Keratinocyte (primary cell): ENCODE data around the gene MBD1. TPM values are rescaled to one million over a fixed set of nuclear protein-coding genes. Genes with fewer than 3 reads are reported as not detected.
A peak's percentile ranks its signal among the peaks of the same experiment; 100 is the strongest.

Source experiments
- DNase-seq: peaks from one replicate; pipeline ENCODE4 v3.0.0-alpha.2; 2011; ENCODE audit warnings: low read depth, missing footprints, low spot score
- FAIRE-seq: peaks from 2 replicates; lab custom pipeline; 2011; peaks lifted over from hg19 to GRCh38; lab: Jason Lieb, UNC
- H2AFZ ChIP-seq: 2 replicates; pipeline ENCODE4 v1.6.0; 2012; ENCODE audit warnings: low read length, control low read depth, inconsistent platforms; ENCODE audit not compliant: control insufficient read depth
- H3K27ac ChIP-seq: 2 replicates; pipeline ENCODE4 v1.5.1; 2011; ENCODE audit warnings: low read length; ENCODE audit not compliant: control insufficient read depth, insufficient read depth
- H3K27me3 ChIP-seq: 3 replicates; pipeline ENCODE4 v1.6.0; 2011; ENCODE audit warnings: low read length; ENCODE audit not compliant: control insufficient read depth, insufficient read depth; ENCODE audit errors: extremely low read depth
- H3K36me3 ChIP-seq, 2 experiments: 2 replicates in 1 of 2; 3 replicates in 1 of 2; pipeline ENCODE4 v1.5.1; 2011; ENCODE audit warnings: low read length in 2 of 2, mild to moderate bottlenecking in 1 of 2; ENCODE audit not compliant: control insufficient read depth in 2 of 2, insufficient read depth in 2 of 2; ENCODE audit errors: extremely low read depth in 1 of 2
- H3K4me1 ChIP-seq: 3 replicates; pipeline ENCODE4 v1.5.1; 2011; ENCODE audit warnings: low read length; ENCODE audit not compliant: control insufficient read depth, insufficient read depth; ENCODE audit errors: extremely low read depth
- H3K4me2 ChIP-seq: 3 replicates; pipeline ENCODE4 v1.6.0; 2011; ENCODE audit warnings: low read depth, low read length; ENCODE audit not compliant: control insufficient read depth, insufficient read depth; ENCODE audit errors: extremely low read depth
- H3K4me3 ChIP-seq, 3 experiments: fragments of 200-600 bp in 1 of 3; sonication (generic) in 1 of 3; 2 replicates in 2 of 3; 3 replicates in 1 of 3; pipeline ENCODE4 v1.5.1; 2011 to 2016; ENCODE audit warnings: low read length in 3 of 3, mild to moderate bottlenecking in 3 of 3, control low read depth in 2 of 3, inconsistent platforms in 1 of 3, low read depth in 1 of 3, mixed read lengths in 1 of 3, mixed run types in 1 of 3, moderate library complexity in 1 of 3; ENCODE audit not compliant: control insufficient read depth in 2 of 3, insufficient read depth in 2 of 3; ENCODE audit errors: extremely low read depth in 1 of 3
- H3K79me2 ChIP-seq: 2 replicates; pipeline ENCODE4 v1.6.0; 2012; ENCODE audit warnings: low read length; ENCODE audit not compliant: control insufficient read depth, insufficient read depth
- H3K9ac ChIP-seq: 3 replicates; pipeline ENCODE4 v1.6.0; 2011; ENCODE audit warnings: low read length; ENCODE audit not compliant: control insufficient read depth, insufficient read depth; ENCODE audit errors: extremely low read depth
- H3K9me1 ChIP-seq: 3 replicates; pipeline ENCODE4 v1.6.0; 2011; ENCODE audit warnings: low read length; ENCODE audit not compliant: control insufficient read depth, insufficient read depth; ENCODE audit errors: extremely low read depth
- H3K9me3 ChIP-seq: 2 replicates; pipeline ENCODE4 v1.5.1; 2012; ENCODE audit warnings: low read depth, low read length; ENCODE audit not compliant: control insufficient read depth
- H4K20me1 ChIP-seq: 3 replicates; pipeline ENCODE4 v1.6.0; 2011; ENCODE audit warnings: low read length; ENCODE audit not compliant: control insufficient read depth, insufficient read depth; ENCODE audit errors: extremely low read depth
- EZH2 ChIP-seq: IDR thresholded peaks from one replicate; pipeline ENCODE4 v1.6.1; 2012; ENCODE audit warnings: inconsistent platforms, mild to moderate bottlenecking, low read length, moderate library complexity
- dilution Hi-C: fragments of 300-500 bp; cut with MboI; formaldehyde crosslinking; loops from one replicate; pipeline ENCODE4 v1.7.0; 2020; ENCODE audit warnings: low sequenced_read_pairs; ENCODE audit not compliant: extremely low pct_ligation_motif_present
- polyA minus RNA-seq, 3 experiments: library from RNA; depleted of rRNA, polyadenylated mRNA; stranded (reverse); fragments of >200 nt; gene quantifications; 1 replicate in 1 of 3; 2 replicates in 1 of 3; 3 replicates in 1 of 3; pipeline ENCODE4 v1.2.3, GENCODE V29; 2011
- polyA plus RNA-seq, 5 experiments: library from polyadenylated mRNA; depleted of rRNA in 3 of 5; stranded (reverse) in 3 of 5; stranded (forward) in 1 of 5; unstranded in 1 of 5; fragments of >200 nt; gene quantifications; 1 replicate in 1 of 5; 2 replicates in 3 of 5; 3 replicates in 1 of 5; pipeline versions ENCODE4 v1.2.1 to v1.2.3, GENCODE V29; 2011 to 2012; ENCODE audit warnings: missing spikeins in 2 of 5, low read depth in 1 of 5, low replicate concordance in 1 of 5
- TF ChIP-seq, protein P1 (sequence below), 3 experiments: IDR thresholded peaks in 1 of 3; conservative IDR thresholded peaks in 1 of 3; optimal IDR thresholded peaks in 1 of 3; 2 replicates in 2 of 3; 3 replicates in 1 of 3; pipeline versions ENCODE3 to v1.5.1; 2011; ENCODE audit warnings: low read length in 3 of 3, mild to moderate bottlenecking in 3 of 3, moderate library complexity in 2 of 3, control low read depth in 1 of 3, inconsistent platforms in 1 of 3; ENCODE audit not compliant: insufficient read depth in 2 of 3; ENCODE audit errors: extremely low read depth in 1 of 3

Gene MBD1, protein sequence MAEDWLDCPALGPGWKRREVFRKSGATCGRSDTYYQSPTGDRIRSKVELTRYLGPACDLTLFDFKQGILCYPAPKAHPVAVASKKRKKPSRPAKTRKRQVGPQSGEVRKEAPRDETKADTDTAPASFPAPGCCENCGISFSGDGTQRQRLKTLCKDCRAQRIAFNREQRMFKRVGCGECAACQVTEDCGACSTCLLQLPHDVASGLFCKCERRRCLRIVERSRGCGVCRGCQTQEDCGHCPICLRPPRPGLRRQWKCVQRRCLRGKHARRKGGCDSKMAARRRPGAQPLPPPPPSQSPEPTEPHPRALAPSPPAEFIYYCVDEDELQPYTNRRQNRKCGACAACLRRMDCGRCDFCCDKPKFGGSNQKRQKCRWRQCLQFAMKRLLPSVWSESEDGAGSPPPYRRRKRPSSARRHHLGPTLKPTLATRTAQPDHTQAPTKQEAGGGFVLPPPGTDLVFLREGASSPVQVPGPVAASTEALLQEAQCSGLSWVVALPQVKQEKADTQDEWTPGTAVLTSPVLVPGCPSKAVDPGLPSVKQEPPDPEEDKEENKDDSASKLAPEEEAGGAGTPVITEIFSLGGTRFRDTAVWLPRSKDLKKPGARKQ
- polyA plus RNA-seq = 64.2 to 77.5 TPM (median 73.9 TPM) in 3 replicates
- polyA plus RNA-seq (2011; ENCODE audit: low read depth) = 50.0 TPM
- 46.4 and 65.0 TPM in 2 replicates for polyA plus RNA-seq (2011; cell fraction: cytosol; rRNA removed)
- 196 TPM in 2 replicates for polyA plus RNA-seq (2011; cell fraction: nucleus; rRNA removed)
- 56.9 and 76.5 TPM in 2 replicates for polyA plus RNA-seq (2012; ENCODE audit: low replicate concordance)
- polyA minus RNA-seq = 53.6 to 123 TPM (median 64.1 TPM) in 3 replicates
- 95.5 TPM for polyA minus RNA-seq (2011; cell fraction: cytosol; rRNA and poly(A)+ RNA removed)
- polyA minus RNA-seq (2011; cell fraction: nucleus; rRNA and poly(A)+ RNA removed) = 75.7 and 78.0 TPM in 2 replicates

DNA sequence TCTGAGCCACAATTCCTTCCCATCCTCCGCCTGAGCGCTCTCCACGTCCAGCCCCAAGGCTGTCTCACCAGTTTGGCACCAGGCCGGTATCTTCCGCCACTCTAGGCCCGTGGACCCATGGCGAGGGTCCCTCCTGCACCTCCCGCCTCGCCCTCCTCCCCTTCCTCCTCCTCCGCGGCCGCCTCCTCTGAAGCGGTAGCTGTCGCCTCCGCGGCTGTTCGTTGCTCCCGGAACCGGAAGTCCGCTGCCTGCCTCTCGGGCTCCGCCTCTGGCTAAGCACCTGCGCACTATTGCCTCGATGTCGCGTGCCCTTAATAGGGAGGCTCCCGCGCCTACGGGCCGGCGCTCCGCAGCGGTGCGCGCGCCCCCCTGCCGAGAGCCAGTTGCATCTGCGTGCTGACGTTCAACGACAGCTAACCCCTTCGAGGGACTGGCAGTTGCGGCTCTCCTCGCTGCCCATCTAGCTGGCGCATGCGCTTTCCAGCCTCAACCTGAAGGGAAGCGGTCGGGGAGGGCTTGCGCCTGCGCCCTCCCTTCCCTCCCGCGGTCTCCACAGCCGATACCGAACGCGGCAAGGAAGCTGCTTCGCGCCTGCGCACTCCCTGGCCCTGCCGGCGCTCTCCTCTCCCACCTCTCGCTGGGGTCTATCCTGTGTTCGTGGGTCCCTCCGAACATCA lies at the start of gene MBD1:
MBD1 (minus strand) TSS at position 229 of the 677 bp plus-strand sequence. CDS start 1,531 bp downstream, outside the sequence.
- no peaks in the 10 kb centered on the region for H3K9me3 ChIP-seq
- peak within 1 kb of the TSS; percentile 81 for H3K4me2 ChIP-seq
- peak; percentile 88 for DNase-seq
- dilution Hi-C loops = no loop called here
- peak; percentile 69 for FAIRE-seq
- peak within 1 kb of the TSS; percentile 89 for H2AFZ ChIP-seq
- peak within 1 kb of the TSS; percentile 99 for H3K9ac ChIP-seq
- H3K27me3 ChIP-seq = no peaks in the 10 kb centered on the region
- H3K9me1 ChIP-seq = peaks cover 3% of the 10 kb centered on the region
- H3K36me3 ChIP-seq = peaks cover 24 to 55% of the 10 kb centered on the region in 2 experiments
- peaks cover 62% of the 10 kb centered on the region for H3K4me1 ChIP-seq
- no peak for TF ChIP-seq EZH2
- TF ChIP-seq, protein P1, sequence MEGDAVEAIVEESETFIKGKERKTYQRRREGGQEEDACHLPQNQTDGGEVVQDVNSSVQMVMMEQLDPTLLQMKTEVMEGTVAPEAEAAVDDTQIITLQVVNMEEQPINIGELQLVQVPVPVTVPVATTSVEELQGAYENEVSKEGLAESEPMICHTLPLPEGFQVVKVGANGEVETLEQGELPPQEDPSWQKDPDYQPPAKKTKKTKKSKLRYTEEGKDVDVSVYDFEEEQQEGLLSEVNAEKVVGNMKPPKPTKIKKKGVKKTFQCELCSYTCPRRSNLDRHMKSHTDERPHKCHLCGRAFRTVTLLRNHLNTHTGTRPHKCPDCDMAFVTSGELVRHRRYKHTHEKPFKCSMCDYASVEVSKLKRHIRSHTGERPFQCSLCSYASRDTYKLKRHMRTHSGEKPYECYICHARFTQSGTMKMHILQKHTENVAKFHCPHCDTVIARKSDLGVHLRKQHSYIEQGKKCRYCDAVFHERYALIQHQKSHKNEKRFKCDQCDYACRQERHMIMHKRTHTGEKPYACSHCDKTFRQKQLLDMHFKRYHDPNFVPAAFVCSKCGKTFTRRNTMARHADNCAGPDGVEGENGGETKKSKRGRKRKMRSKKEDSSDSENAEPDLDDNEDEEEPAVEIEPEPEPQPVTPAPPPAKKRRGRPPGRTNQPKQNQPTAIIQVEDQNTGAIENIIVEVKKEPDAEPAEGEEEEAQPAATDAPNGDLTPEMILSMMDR (optimal IDR thresholded peaks at IDR 0.05 in 1 of 3, IDR thresholded peaks at IDR 0.05 in 1 of 3, conservative IDR thresholded peaks at IDR 0.05 in 1 of 3; ENCODE audit: extremely low read depth in 1 of 3, insufficient read depth in 2 of 3, low read length in 3 of 3) = peak in 2 of 3 experiments; percentile 14 to 22
- peak within 1 kb of the TSS; percentile 85 to 100 (median 99) for H3K4me3 ChIP-seq
- H3K27ac ChIP-seq = peak within 1 kb of the TSS; percentile 98
- peaks cover 61% of the 10 kb centered on the region for H3K79me2 ChIP-seq
- H4K20me1 ChIP-seq = no peaks in the 10 kb centered on the region

DNA sequence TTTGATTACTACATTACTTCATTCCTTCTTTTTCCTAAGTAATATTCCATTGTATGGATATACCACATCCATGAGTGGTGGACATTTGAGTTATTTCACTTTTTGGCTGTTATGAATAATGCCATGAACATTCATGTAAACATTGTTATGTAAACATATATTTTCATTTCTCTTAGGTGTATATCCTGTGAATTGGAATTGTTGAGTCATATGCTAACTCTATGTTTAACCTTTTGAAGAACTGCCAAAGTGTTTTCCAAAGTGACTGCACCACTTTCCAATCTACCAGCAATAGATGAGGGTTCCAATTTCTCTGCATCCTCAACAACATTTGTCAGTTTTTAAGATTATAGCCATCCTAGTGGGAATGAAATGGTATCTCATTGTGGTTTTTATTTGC lies 48.9 kb upstream of the MBD1 start:
- peaks cover 4% of the 10 kb centered on the region for H4K20me1 ChIP-seq
- H3K9ac ChIP-seq = no peak overlapping the region
- no peak overlapping the region for H3K4me2 ChIP-seq
- dilution Hi-C loops = no loop called here
- no peaks in the 10 kb centered on the region for H3K27me3 ChIP-seq
- H3K36me3 ChIP-seq = no peaks in the 10 kb centered on the region
- H3K27ac ChIP-seq = no peak overlapping the region
- no peaks in the 10 kb centered on the region for H3K9me3 ChIP-seq
- H3K4me3 ChIP-seq = no peak overlapping the region
- TF ChIP-seq, protein P1 (optimal IDR thresholded peaks at IDR 0.05 in 1 of 3, IDR thresholded peaks at IDR 0.05 in 1 of 3, conservative IDR thresholded peaks at IDR 0.05 in 1 of 3; ENCODE audit: extremely low read depth in 1 of 3, insufficient read depth in 2 of 3, low read length in 3 of 3) = no peak
- FAIRE-seq (no peak), DNase-seq (no peak)
- no peaks in the 10 kb centered on the region for H3K9me1 ChIP-seq
- H3K79me2 ChIP-seq = no peaks in the 10 kb centered on the region
- no peaks in the 10 kb centered on the region for H3K4me1 ChIP-seq
- H2AFZ ChIP-seq = no peak overlapping the region
